ENCODE measurements around the gene XPO1. TPM values are rescaled to one million over a fixed set of nuclear protein-coding genes. Genes with fewer than 3 reads are reported as not detected.
"Not testable (repeated sequence)": the region's sequence is repeated elsewhere in the genome, so short reads cannot be mapped to it uniquely, and the experiment has no call there.

XPO1 gene
- total RNA-seq, 2 donors from 2014 or later, result 65.3 to 160 TPM

- 83% methylated on average over 6 of the region's 6 CpGs for WGBS
- intact Hi-C loops (cut with DNase I), result no loop called here
Observed at GRCh38 chr2:61557381-61557780, 19.2 kb upstream of the XPO1 start.

GRCh38 chr2:61554604-61555003 is 16.4 kb upstream of the XPO1 start:
- H3K4me3 ChIP-seq, result no peak overlapping the region
- 67% methylated on average over 1 of the region's 1 CpG for WGBS
- DNase-seq (ENCODE audit: low spot score), result no peak
- no peaks in the 10 kb centered on the region for H3K36me3 ChIP-seq
- no peaks in the 10 kb centered on the region for H3K9me3 ChIP-seq
- no peaks in the 10 kb centered on the region for H3K27me3 ChIP-seq (replicated peaks; ENCODE audit: insufficient read depth)
- TF ChIP-seq POLR2AphosphoS5 (IDR thresholded peaks at IDR 0.05) (no peak), CTCF (IDR thresholded peaks at IDR 0.05) (no peak), POLR2A (IDR thresholded peaks at IDR 0.05) (no peak)
- intact Hi-C loops (cut with DNase I), result no loop called here
- no peaks in the 10 kb centered on the region for H3K4me1 ChIP-seq (replicated peaks)
- H3K27ac ChIP-seq, result no peak overlapping the region

More at GRCh38 chr2:61557381-61557780, 19.2 kb upstream of the XPO1 start:
- Histone ChIP-seq H3K36me3 (no peaks in the 10 kb centered on the region), H3K27me3 (replicated peaks; ENCODE audit: insufficient read depth) (no peaks in the 10 kb centered on the region), H3K9me3 (no peaks in the 10 kb centered on the region), H3K27ac (no peak overlapping the region), H3K4me1 (replicated peaks) (no peaks in the 10 kb centered on the region), H3K4me3 (no peak overlapping the region)
- DNase-seq (ENCODE audit: low spot score), result no peak
- TF ChIP-seq CTCF (IDR thresholded peaks at IDR 0.05) (no peak), POLR2A (IDR thresholded peaks at IDR 0.05) (no peak), POLR2AphosphoS5 (IDR thresholded peaks at IDR 0.05) (no peak)

- 59% methylated on average over 5 of the region's 5 CpGs for WGBS
- Histone ChIP-seq H3K4me3 (no peak overlapping the region), H3K27ac (no peak overlapping the region), H3K9me3 (no peaks in the 10 kb centered on the region), H3K36me3 (no peaks in the 10 kb centered on the region), H3K4me1 (replicated peaks) (no peaks in the 10 kb centered on the region), H3K27me3 (replicated peaks; ENCODE audit: insufficient read depth) (no peaks in the 10 kb centered on the region)
- no peak for TF ChIP-seq POLR2A (IDR thresholded peaks at IDR 0.05)
- no peak for TF ChIP-seq CTCF (IDR thresholded peaks at IDR 0.05)
- no peak for TF ChIP-seq POLR2AphosphoS5 (IDR thresholded peaks at IDR 0.05)
- DNase-seq (ENCODE audit: low spot score), result no peak
- intact Hi-C loops (cut with DNase I), result no loop called here
Observed at GRCh38 chr2:61550375-61551209, 12.4 kb upstream of the XPO1 start.

- Histone ChIP-seq H3K4me1 (replicated peaks) (no peaks in the 10 kb centered on the region), H3K9me3 (no peaks in the 10 kb centered on the region), H3K36me3 (no peaks in the 10 kb centered on the region), H3K4me3 (no peak overlapping the region), H3K27me3 (replicated peaks; ENCODE audit: insufficient read depth) (no peaks in the 10 kb centered on the region), H3K27ac (no peak overlapping the region)
- WGBS, result 98% methylated on average over 2 of the region's 2 CpGs
- intact Hi-C loops (cut with DNase I), result no loop called here
- DNase-seq (ENCODE audit: low spot score), result no peak
- TF ChIP-seq POLR2AphosphoS5 (IDR thresholded peaks at IDR 0.05), result no peak
- TF ChIP-seq POLR2A (IDR thresholded peaks at IDR 0.05), result no peak
- no peak for TF ChIP-seq CTCF (IDR thresholded peaks at IDR 0.05)
Observed at GRCh38 chr2:61549546-61549945, 11.4 kb upstream of the XPO1 start.

GRCh38 chr2:61543062-61543461 is 4.9 kb upstream of the XPO1 start:
- Histone ChIP-seq H3K9me3 (no peaks in the 10 kb centered on the region), H3K4me1 (replicated peaks) (no peaks in the 10 kb centered on the region), H3K27me3 (replicated peaks; ENCODE audit: insufficient read depth) (no peaks in the 10 kb centered on the region), H3K4me3 (no peak overlapping the region), H3K36me3 (no peaks in the 10 kb centered on the region), H3K27ac (no peak overlapping the region)
- intact Hi-C loops (cut with DNase I), result no loop called here
- TF ChIP-seq POLR2AphosphoS5 (IDR thresholded peaks at IDR 0.05) (no peak), CTCF (IDR thresholded peaks at IDR 0.05) (no peak), POLR2A (IDR thresholded peaks at IDR 0.05) (no peak)
- WGBS, result 89% methylated on average over 2 of the region's 2 CpGs
- no peak for DNase-seq (ENCODE audit: low spot score)

GRCh38 chr2:61540167-61540566 is 2.0 kb upstream of the XPO1 start:
- H3K27me3 ChIP-seq (replicated peaks; ENCODE audit: insufficient read depth); DNase-seq (ENCODE audit: low spot score); H3K9me3 ChIP-seq; H3K27ac ChIP-seq; H3K36me3 ChIP-seq; H3K4me3 ChIP-seq; H3K4me1 ChIP-seq (replicated peaks); intact Hi-C loops (cut with DNase I): not testable (repeated sequence)
- WGBS, result 94% methylated on average over 10 of the region's 10 CpGs

All from prostate gland (tissue), 2 donors.